ENCODE measurements around the gene FAM210B.

GRCh38 chr20:56371977-56372376 lies 13.2 kb downstream of the FAM210B start:
- TF ChIP-seq SMAD4 (CRISPR knock-in tag; IDR thresholded peaks at IDR 0.05) (no peak), ZNF263 (CRISPR knock-in tag; IDR thresholded peaks at IDR 0.05; ENCODE audit: low read depth) (no peak), NFYB (CRISPR knock-in tag; conservative IDR thresholded peaks at IDR 0.05; ENCODE audit: low read depth) (no peak), NFATC4 (CRISPR knock-in tag; IDR thresholded peaks at IDR 0.05) (no peak), ATF1 (CRISPR knock-in tag; IDR thresholded peaks at IDR 0.05) (no peak), JUN (CRISPR knock-in tag; IDR thresholded peaks at IDR 0.05) (no peak), TCF7 (CRISPR knock-in tag; IDR thresholded peaks at IDR 0.05; ENCODE audit: low read depth) (no peak), GABPB1 (CRISPR knock-in tag; IDR thresholded peaks at IDR 0.05) (no peak), ATF2 (CRISPR knock-in tag; IDR thresholded peaks at IDR 0.05; ENCODE audit: borderline replicate concordance, low read depth) (no peak), SP1 (CRISPR knock-in tag; conservative IDR thresholded peaks at IDR 0.05) (no peak), TEAD4 (CRISPR knock-in tag; IDR thresholded peaks at IDR 0.05) (no peak)
- TF ChIP-seq, protein P1, sequence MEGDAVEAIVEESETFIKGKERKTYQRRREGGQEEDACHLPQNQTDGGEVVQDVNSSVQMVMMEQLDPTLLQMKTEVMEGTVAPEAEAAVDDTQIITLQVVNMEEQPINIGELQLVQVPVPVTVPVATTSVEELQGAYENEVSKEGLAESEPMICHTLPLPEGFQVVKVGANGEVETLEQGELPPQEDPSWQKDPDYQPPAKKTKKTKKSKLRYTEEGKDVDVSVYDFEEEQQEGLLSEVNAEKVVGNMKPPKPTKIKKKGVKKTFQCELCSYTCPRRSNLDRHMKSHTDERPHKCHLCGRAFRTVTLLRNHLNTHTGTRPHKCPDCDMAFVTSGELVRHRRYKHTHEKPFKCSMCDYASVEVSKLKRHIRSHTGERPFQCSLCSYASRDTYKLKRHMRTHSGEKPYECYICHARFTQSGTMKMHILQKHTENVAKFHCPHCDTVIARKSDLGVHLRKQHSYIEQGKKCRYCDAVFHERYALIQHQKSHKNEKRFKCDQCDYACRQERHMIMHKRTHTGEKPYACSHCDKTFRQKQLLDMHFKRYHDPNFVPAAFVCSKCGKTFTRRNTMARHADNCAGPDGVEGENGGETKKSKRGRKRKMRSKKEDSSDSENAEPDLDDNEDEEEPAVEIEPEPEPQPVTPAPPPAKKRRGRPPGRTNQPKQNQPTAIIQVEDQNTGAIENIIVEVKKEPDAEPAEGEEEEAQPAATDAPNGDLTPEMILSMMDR (IDR thresholded peaks at IDR 0.05) = no peak
